Skin of body (tissue), 2 donors: ENCODE data around the gene CRBN. TPM values are rescaled to one million over a fixed set of nuclear protein-coding genes. Genes with fewer than 3 reads are reported as not detected.

Experiments used
- DNase-seq: peaks from one replicate; lab custom pipeline; 2025; lab: John Stamatoyannopoulos, UW
- total RNA-seq: library from RNA; depleted of rRNA; stranded (reverse); fragments of >200 nt; gene quantifications from one replicate; pipeline ENCODE4 v1.2.3, GENCODE V29; 2014

The CRBN gene
- total RNA-seq, 1 donor from 2014 or later: 81.0 TPM

DNA sequence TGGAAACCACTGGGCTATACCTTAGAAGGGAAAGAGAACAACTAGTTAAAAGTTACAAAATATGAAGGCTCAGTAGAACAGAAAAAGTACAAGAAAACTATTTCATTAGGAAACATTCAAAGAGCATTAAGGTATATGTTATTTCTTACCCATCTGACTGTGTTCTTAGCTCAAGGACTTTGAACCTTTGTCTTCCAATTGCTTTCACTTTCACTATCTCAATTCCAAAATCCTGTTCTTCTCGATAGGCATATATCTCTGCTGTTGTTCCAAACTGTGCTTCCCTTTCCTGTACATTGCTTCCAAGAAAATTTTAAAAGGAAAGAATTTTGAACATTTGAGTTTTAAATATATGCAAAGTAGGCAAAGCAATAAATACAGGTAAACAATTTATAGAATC is 6.9 kb downstream of the CRBN start:
- no peak for DNase-seq

DNA sequence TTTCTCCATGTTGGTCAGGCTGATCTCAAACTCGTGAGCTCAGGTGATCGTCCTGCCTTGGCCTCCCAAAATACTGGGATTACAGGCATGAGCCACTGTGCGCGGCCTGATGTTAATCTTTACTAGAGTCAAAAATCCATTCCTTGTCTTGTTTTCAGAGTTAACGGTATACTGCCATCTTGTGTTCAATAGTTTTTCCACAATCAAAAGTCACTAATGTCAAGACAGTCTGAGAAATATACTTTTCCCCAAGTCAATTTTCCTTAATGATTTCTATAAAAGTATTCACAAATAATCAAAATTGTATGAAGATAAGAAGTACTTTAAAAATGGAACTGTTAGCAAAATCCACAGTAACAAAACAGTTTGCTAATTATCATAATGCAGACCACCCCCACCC is 8.5 kb downstream of the CRBN start:
- no peak for DNase-seq

DNA sequence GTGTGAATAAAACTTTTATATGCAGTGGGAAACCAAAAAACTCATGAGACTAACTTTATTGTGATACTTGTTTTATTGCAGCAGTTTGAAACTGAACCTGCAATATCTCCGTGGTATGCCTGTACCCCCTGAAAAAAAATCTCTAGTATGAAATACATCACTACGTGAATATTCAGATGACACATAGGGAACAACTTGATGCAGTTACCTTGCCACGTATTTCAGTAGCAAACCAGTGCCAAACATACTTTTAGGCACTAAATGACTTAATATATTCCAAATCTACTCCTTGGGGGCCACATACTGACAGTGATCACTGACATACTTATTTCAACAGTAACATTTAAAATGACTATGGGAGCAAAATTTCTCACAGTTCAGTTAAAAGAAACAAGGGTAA is 13.8 kb downstream of the CRBN start:
- no peak for DNase-seq

DNA sequence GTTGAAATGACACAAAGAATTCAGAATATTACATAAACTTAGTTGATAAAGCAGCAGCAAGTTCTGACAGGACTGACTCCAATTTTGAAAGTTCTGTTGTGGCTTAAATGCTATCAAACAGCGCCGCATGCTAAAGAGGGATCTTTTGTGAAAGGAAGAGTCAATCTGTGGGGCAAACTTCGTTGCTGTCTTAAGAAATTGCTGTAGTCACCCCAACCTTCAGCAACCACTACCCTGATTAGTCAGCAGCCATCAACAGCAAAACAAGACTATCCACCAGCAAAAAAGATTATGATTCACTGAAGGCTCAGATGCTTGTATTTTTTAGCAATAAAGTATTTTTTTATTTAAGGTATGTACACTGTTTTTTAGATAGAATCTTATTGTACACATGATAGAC is 14.2 kb downstream of the CRBN start:
- no peak for DNase-seq

DNA sequence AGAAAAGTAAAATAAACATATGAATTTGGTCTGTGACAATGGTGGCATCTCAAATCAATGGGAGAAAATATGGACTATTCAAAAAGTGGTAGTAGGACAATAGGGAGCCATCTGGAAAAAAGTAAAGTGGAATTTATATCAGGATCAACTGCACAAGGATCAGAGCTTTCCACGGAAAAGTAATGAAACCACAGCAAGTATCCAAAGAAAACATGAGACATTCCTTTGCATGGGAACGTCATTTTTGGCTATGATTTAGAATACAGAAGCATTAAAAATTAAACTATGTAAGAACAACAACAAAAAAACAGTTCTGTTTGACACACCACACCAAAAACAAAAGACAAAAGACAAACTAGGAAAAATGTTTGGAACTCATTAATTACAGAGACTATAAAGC is 18.7 kb downstream of the CRBN start:
- no peak for DNase-seq

DNA sequence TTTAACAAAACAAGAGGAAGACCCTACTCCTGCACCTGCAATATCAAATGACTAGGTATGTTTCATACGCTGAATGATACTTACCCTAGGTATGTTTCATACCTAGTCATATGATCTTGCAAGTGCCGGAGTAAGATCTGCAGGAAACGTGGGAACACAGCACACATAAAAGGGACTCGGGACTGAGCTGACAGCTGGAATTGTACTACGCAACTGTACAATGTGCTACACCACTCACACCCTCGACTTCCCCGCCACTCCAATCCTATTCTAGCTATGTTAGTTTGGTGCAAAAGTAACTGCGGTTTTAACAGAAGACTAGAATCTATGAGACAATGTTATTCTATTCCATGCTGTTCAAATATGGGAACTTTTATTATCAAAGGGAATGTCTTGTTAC is 22.0 kb downstream of the CRBN start:
- no peak for DNase-seq

DNA sequence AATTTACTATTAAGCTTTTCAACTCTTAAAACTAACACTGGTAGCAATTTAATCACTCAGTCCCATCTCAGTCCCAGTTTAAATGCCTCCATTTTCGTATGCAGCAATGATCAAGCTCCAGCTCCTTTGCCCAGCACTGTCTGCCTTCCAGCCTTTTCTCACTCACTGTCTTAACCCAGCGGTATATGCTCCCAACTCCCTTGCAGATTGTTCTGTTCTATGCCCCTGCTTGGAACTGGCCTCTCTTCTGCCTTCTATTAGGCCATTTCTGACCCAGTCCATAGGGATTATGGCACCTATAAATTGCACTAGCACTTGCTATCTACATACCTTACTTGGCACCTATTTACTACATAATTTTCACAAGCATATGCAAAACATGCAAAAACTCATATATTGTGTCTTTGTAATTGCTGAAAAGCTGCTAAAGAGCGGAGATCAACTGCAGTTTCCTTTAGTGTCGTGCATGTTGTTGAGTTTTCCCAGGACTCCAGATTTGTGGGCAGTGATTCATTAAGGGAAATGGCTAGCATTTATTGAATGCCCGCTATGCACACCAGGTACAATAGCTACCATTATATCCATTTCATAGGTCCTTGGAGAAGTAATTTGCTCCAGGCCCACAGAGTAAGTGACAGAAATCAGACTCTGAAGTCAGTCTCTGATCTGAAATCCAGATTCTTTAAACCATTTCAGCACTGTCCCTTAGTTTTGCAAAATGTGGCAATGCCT is 24.4 kb downstream of the CRBN start:
- DNase-seq: no peak

DNA sequence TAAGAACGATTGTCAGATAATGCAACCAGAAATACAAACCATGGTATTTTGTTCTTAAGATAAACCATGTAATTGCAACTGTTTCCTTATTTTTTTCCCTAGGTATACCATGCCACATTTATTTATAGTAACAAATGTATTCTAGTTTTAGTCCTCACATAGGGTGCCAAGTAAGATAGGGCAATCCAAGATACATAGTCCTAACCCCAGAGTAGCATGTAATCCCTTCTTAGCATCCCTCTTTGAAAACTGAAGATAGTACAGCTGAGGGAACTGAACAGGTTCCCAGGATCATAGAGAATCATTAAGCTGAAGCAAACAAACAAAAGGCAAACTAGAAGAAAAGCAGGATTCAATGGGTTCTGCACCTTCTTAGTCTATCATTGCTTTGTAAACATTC is 28.0 kb downstream of the CRBN start:
- DNase-seq: no peak

DNA sequence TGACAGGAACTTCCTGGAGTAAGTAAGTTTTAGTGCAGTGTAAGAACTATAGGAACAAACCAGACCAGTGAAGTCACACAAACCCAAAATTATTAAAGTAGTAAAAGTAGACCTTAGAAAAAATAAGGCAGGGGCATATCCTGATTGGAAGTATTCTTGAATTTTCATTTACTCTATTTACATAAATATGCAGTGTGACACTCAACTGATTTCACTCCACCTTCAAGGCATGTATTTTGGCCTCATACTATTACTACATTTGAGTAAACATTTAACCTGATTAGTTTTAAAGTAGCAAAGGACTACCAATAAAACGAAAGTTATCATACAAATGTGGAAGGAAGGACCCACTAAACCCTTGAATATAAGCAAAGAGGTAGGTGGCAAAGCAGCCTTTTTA is 29.9 kb downstream of the CRBN start:
- no peak for DNase-seq

DNA sequence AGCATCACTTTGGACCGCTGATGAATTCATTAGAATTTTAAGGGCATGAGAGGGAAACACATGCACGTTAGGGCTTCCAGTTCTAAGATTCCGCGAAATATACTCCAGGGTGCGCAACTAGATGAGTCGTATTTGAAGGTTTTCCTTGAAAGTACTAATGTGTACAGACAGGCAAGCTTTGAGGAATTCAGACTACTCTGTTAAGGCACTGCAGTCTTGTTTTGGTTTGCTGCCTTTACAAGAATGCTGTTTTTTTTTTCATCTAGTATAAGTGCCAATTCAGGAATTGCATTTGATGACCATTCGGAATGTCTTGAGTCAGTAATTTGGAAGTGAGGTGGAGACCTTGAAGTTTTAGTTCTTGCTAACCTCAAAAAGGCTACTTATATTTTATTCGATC is 33.7 kb downstream of the CRBN start:
- no peak for DNase-seq

DNA sequence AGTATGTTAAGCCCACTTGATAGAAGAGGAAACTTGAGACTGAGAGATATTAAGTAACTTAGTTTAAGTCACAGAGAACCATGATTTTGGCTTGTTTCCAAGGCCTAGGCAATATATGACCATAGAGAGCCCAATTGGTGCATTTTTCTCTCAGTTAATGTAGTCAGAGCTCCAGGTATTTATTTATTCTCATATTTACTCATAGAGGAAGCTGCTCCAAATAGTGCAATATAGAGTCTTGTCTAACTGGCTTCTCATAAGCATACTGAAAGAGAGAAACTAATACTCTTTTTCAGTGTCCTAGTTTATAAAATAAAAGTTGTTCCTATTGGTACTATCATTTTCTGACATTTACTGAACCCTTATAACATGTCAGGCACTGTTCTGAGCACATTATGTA is 37.6 kb downstream of the CRBN start:
- DNase-seq: no peak

DNA sequence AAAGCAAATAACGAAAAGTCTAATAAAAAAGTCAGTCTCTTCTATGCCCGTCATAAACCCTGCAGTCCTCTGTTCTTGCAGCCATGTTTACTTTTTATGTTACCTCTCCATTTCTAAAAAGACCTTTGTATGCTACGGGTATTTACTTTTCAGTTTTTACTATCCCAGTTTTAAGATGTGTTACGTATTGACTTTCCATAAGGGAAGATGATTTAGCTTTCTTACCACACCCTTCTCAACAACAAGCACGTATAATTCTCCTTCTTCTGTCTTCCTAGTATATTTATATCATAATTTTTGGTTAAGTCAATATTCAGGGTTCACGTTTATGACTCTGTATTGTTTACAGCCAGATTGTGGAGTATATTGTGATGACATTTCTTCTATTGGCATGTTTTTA is 42.0 kb downstream of the CRBN start:
- no peak for DNase-seq

DNA sequence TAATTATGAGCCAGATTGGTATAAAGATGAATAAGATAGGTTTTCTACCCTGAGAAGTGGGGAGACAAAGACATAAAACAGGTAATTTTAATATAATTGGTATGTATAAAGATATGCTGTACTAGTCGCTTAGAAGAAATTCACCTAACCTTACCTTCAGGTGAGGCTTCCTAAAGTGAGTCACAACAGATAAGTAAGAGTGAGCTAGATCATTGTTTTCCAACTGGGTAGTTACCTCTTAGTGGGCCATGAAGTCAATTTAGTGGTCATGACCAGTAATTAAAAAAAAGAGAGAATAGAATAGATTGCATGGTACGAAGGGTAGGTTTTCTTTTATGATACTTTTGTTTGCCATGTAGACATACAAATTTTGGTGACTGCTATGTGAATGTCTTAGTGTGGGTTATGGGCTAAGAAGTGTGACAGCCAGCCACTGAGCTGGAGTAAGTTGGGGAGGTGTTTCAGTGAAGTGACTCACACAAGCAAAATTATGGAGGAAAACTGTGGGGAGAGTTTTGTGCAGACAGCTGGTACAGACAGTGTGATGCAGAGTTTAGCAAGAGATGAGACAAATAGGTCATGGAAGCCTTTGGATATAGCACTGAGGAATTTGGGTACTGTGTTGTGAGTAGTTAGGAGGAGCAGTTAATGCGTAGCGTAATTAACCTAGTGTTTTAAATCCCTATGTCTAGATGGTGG is 44.6 kb downstream of the CRBN start:
- DNase-seq: no peak

DNA sequence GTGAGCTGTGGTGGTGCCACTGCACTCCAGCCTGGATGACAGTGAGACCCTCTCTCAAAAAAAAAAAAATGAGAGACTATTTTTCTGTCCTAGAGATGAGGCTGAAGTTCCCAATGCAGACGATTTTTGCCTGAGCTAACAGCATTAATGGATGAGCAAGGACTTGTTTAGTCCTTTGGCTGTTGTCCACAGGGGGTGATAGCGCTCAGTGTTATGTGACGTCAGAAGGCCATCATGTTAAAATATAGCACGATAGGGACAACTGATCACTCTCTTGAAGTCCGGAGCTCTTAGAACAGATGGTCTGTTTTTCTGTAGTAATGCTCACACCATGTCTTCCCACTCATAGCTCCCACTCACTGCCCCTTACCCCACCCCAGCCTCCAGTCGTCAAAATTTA is 46.0 kb downstream of the CRBN start:
- no peak for DNase-seq

DNA sequence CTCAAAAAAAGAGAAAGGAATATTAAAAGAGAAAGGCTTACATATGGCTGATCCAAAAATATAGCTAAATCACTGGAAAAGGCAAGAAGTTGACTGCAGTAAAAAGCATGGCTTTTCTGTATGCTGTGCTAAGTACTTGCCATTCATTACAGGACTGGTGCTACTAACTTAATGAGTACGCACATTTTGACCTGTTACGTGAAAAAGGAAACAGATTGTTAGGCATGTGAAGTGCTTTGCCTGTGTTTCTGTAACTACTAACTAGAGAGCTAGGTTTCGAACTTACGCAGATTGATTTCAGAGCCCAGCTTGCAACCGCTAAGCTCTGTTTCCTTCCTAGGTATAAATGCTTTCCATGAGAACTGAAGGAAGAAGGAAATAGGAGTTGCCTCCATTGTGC is 49.9 kb downstream of the CRBN start:
- DNase-seq: no peak

DNA sequence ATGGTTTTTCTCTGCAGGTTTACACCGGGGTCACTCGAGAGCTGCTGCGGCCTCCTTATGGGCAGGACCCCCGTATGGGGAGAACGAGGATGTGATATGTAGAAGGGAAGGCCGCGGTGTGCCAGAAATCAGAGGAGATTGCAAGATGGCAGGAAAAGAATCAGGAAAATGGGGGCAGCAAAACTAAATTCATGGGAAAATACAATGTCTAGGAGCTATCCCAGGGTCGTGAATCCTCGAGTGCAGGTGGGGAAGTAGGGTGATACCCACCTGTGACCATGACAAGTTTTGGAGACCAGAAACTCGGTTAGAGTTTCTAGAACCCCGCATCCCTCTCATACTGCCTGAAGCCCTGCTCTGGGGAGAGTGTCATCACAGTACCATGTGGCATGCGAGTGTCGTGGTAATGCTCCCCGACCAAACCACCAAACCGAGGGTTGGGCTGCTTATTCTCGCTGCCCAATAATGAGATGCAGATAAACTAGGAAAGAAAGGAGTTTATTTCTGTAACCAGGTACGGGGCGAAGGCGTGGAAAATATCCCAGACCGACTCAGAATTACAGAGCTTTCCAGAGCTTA is 52.0 kb downstream of the CRBN start:
- DNase-seq: no peak

DNA sequence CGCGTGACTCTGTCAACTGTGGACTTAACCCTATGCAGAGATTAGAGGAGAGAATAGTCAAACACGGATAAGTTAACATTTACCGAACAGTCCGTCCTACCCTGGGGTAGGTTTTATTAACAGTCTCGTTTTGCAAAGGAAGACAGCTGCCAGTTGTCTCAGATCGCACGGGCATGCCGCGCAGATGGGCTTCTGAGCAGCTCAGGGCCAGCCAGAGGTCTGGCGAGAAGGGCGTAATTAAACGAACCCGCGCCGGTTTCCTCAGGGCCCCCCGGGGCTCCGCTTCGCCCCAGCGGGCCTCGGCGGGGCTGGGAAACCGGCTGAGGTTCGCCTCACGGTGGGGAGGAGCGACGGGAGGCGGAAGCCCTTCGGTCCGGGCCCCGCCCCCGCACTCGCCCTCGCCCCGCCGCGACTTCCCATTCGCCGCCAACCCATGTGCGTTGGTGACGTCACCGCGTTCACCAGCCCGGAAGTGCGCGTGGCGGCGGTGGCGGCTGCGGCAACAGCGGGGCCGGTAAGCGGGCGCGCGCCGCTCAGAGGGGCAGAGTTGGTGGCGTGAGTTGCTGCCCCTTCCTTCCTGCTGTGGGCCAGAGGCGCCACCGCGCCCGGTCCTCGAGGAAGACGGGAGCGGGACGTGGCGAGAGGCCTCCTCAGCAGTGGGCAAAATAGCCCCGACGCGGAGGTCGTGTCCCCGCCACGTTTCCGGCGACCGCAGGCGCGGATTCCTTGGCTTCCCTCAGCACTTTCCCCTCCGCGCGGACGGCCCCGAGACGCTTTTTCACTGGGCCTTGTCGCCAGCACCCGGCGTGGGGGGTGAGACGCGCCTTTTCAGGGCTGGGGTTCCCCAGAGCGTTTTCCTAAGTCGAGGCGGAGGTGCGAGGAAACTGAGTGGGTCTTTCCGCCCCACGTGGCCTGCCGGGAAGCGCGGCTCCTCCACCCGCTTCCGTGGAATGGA is 52.7 kb downstream of the CRBN start, which contains the start of gene TRNT1:
Gene TRNT1, plus strand, starts transcription at position 464 of the 955 bp plus-strand sequence. CDS start 2,101 bp downstream, outside the sequence.
- peak; percentile 85 for DNase-seq

DNA sequence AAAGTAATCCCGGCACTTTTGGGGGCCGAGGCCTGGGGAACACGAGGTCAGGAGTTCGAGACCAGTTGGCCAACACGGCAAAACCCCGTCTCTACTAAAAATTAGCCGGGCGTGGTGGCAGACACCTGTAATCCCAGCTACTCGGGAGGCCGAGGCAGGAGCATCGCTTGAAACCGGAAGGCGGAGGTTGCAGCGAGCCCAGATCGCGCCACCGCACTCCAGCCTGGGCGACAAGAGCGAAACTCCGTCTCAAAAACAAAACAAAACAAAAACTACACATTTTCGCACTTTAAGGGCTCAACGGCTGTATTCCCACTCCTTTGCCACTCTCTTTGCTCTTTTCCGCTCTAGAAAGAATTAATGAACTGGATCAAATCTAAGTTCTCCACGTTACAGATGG is 53.5 kb downstream of the CRBN start:
- DNase-seq: no peak

DNA sequence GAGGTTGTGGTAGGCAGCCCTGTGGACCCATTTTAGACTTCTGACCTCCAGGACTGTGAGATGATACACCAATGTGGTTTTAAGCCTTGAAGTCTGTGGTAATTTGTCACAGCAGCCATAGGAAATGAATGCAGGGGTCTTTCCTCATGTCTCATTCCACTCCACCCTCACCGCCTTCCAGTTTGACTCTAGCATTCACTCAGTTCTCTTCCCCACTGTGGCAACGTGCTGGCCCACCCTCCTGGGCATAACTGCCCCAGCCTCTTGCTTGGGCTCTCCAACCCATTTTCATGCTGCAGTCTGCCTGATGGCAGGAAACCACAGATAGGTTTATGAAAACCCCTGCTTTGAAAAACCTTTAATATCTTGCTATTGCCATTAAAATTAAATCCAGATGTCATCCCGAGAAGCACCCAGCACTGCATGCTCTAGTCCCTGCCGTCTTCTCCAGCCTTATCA is 60.1 kb downstream of the CRBN start:
- DNase-seq: no peak

DNA sequence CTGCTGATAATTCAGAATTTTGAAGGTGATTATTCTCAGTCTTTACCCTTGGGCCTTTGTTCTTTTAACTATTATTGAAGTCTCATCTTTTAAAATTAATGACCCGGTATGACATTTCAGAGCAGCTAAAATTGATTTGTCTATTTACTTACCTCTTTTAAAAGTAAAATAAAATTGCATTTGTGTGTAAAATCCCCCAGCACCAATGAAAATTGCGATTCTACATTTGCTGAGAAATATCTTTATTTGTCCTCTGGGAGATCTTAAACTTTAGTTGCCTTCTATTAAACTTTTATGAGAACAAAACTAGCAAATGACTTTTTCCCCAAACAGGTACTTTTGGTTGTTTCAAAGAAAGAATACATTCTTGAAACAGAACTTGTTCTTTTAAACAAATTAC is 61.8 kb downstream of the CRBN start:
- DNase-seq: no peak

DNA sequence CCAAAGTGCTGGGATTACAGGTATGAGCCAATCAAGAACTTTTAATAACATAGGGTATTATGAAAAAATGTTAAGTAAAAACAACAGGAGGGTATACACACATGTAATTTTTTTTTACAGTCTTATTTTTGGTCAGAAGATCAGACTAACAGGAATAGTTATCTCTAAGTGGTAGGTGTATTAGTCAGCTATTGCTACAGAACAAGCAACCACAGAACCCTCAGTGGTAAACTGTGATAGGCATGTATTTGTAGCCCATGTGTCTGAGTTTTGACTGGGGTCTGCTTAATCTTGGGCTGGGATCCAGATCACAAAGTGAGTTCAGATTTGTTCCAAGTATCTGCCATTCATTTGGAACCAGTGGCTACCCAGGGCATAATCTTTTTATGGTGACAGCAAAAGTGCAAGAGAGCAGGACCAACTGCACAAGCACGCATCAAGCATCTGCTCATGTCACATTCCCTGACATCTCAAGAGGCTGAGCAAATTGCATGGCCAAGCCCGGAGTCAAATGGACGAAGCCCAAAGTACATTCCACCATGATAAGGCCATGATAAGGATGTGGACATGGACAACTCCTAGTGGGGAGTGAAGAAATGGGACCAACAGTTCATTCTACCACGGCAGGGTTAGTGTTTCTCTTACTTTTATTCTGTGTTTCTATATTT is 66.3 kb downstream of the CRBN start:
- no peak for DNase-seq
